GM19240 (cell line): ENCODE results near the gene ZMYND19.
"Not testable (repeated sequence)": the region's sequence is repeated elsewhere in the genome, so short reads cannot be mapped to it uniquely, and the experiment has no call there.

Experiments
- DNase-seq: peaks from one replicate; pipeline ENCODE4 v3.0.0; 2011; ENCODE audit warnings: low spot score; ENCODE audit not compliant: insufficient read length

ZMYND19 gene

DNA sequence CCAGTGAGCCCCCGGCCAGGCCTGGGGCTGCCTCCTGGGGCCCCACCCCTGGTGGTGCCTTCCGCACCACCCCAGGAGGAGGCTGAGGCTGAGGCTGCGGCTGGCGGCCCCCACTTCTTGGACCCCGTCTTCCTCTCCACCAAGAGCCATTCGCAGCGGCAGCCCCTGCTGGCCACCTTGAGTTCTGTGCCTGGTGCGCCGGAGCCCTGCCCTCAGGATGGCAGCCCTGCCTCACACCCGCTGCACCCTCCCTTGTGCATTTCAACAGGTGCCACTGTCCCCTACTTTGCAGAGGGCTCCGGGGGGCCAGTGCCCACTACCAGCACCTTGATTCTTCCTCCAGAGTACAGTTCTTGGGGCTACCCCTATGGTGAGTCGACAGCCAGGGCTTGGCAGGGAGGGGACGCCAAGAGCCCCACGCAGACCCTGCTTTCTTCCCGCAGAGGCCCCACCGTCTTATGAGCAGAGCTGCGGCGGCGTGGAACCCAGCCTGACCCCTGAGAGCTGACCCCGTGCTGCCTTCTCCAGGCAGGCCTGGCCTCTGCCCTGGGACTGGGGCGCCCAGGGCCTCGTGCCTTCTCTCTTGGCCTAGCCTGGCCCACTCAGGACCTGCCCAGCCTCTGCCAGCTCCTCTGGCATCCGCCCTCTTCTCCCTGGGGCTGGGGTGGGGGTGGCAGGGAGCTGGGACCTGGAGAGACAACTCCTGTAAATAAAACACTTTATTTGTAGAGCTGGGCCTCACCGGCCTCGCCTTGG lies 24.5 kb upstream of the ZMYND19 start:
- no peak for DNase-seq

GRCh38 chr9:137613738-137614523 lies 23.6 kb upstream of the ZMYND19 start:
- DNase-seq: no peak

DNA sequence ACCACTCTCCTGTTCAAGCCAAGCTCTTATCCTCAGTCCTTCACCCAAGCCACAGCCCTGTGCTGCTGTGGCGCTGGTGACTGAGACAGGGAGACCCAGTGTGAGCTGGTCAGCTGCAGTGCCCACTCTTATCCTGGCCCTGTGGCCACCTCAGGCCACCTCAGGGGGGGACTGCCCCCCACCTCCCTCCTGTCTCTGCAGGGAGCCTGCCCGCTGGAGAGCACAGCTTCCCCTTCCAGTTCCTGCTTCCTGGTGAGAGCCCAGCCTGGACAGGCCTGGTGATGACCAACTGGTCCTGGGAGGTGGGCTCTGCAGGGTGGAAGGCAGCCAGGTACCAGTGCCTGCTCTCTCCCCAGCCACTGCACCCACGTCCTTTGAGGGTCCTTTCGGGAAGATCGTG lies 22.9 kb upstream of the ZMYND19 start:
- no peak for DNase-seq

DNA sequence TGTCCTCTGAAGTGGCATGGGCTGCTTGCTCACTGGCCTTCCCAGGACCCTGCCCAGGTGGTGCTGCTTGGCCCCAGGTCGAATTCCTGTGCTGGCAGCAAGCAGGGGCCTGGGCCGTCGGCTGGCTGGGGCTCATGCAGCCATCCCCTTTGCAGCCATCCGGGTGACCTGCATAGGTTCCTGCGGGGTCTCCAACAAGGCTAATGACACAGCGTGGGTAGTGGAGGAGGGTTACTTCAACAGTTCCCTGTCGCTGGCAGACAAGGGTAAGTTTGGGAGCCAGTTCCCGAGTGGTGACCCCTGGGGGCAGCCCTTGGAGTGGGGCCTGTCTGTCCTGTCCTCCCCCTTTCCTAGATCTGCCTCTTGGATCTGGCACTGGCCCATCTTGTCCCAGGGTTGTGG lies 22.4 kb upstream of the ZMYND19 start:
- DNase-seq: no peak

DNA sequence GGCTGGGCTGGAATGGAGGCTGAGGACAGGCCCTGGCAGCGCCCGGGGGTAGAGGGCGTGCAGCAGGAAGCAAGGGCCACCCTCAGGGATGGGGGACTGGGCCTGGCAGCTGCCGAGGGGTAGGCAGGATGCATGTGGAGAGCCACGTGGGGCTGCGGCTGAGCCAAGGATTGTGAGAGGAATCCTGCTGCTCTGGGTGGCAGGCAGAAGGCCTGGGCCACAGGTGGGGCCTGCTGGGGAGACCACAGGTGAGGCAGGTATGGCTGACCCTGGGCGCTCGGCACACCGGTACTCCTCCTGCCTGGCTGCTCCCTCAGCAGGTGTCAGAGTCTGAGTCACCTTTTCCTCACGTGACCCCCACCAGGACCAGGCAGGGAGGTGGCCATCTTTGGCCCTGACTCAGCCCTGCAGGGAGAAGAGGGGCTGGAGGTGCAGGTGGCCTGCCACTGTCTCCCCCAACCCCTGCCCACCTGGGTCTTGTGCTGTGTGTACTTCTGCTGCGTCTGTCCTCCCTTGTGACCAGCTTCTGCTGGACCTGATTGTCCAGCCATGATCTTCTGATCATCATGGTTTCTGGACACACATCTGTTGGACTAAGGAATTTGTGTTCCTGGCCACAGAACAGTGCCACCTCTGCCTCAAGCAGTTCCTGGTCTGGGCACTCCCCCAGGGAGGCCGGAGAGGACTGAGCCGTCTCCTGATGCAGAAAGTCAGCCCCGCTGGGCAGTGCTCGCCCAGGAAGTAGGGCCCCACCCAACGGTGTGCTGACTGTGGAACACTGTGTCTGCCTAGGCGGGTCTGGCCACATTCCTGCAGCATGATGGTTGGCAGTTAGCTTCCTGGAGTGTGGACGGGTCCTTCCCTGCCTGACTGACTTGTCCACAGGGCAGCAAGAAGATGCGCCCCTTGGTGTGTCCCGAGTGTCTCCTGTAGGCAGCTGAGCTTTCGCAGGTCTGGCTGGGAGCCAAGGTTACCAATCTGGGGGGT lies 21.6 kb upstream of the ZMYND19 start:
- DNase-seq: no peak

- no peak for DNase-seq
Measured at GRCh38 chr9:137610944-137611343, 20.6 kb upstream of the ZMYND19 start.

DNA sequence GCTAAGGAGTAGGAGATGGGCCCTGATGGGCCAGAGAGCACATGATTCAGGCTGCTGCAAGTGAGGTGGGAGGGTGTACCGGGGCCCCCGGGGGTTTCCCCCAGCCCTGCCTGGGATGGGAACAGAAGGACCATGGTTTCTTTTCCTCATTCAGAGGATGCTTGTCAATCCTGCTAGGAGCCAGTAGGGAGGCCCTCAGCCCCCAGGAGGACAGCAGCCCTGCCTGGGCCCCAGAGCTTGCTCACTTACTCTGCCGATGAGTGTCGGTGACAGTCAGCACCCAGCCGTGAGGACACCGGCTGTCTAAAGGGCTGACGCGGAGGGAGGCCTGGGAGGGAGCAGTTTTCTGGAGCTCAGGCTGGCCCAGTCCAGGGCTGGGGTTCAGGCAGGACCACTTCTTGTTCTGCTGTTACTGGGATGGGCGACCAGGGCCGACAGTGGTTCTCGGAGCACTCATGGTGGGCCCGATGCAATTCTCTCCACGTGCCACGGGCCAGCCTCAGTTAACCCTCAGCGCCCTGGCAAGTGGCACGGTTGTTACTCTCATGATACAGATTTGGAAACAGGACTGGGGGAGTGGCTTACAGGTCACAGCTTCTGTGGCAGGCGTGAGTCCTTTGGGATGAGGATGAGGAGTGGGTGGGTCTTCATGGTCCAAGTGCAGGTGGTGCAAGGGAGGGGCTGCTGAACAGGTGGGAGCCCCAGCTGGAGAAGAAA lies 17.0 kb upstream of the ZMYND19 start:
- no peak for DNase-seq

- DNase-seq: no peak
Measured at GRCh38 chr9:137606734-137607138, 16.4 kb upstream of the ZMYND19 start.

DNA sequence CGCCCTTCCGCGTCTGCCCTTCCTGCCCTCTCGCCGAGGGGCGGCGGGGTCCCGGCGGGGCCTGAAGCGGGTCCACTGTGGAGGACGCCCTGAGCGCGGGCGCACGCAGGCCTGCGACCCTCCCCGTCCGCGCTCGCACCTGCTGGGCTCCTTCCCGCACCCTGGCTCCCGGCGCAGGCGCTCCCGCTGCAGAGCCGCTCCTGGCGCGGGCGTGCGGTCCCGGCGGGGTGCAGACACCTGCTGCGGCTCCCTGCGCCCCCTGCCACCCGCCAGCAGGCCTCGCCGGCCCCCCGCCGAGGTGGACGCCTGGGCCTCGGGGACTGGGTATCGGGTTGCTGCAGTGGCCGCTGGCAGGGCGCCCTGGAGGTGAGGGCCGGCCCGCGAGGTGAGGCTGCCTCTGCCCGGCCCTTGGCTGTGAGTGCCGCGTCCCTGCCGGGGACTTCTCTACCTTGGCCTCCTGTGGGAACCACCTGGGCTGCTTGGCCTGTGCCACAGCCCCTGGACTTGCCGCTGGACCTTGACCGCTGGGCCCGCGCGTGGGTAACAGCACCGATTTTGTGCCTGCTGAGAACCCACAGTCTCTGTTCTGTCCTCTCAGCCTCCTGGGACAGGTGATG lies 15.8 kb upstream of the ZMYND19 start:
- DNase-seq: no peak

- DNase-seq: peak; percentile 90
Measured at GRCh38 chr9:137605121-137606004, 15.1 kb upstream of the ZMYND19 start, which contains the start of gene ARRDC1. Gene ARRDC1 (plus strand): TSS chr9:137605686. CDS start chr9:137605718, 32 bp downstream.

- DNase-seq: no peak
Measured at GRCh38 chr9:137604345-137605086, 14.2 kb upstream of the ZMYND19 start.

- no peak for DNase-seq
Measured at GRCh38 chr9:137603879-137604278, 13.6 kb upstream of the ZMYND19 start.

GRCh38 chr9:137602661-137603060 lies 12.3 kb upstream of the ZMYND19 start:
- no peak for DNase-seq

- DNase-seq: no peak
Measured at GRCh38 chr9:137598943-137599342, 8.6 kb upstream of the ZMYND19 start.

DNA sequence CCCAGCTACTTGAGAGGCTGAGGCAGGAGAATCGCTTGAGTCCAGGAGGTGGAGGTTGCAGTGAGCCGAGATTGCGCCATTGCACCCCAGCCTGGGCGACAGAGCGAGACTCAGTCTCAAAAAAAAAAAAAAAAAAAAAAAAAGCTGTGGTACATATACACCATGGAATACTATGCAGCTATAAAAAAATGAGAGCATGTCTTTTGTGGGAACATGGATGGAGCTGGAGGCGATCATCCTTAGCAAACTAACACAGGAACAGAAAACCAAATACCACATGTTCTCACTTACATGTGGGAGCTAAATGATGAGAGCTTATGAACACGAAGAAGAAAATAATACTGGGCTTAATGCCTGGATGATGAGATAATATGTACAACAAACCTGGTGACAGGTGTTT lies 6.3 kb upstream of the ZMYND19 start:
- DNase-seq: not testable (repeated sequence)

DNA sequence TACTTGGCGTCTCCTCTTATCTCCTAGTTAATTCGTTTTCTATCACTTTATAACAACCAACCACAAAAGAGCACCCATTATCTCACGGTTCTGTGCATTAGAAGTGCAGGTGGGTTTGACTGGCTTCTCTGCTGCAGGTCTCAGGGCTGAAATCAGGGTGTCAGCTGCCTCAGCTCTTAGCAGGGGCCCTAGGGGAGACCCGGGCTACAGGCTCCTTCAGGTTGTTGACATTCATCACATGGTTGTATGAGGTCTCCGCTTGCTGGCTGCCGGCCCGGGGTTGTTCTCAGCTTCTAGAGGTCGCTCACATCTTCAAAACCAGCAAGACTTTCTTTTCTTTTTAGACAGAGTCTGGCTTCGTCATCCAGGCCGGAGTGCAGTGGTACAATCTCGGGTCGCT lies 2.9 kb upstream of the ZMYND19 start:
- no peak for DNase-seq

DNA sequence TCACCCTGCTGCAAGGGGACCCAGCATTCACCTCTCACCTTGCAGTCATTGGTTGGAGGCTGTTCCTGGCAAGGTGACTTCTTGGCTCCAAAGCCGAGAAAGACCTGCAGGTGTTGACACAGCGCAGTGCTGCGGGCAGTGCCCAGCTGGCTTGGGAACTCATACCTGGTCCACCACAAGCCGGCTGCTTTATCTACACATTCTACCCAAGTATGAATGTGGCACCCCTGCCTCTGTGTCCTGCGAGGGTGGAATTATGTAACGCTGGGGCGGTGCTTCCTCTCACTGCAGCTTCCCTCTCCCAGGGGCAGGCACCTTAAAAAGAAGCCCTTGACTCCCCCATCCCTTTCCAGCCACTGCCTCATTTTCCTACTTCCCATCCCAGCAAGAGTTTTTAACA lies 2.5 kb upstream of the ZMYND19 start:
- DNase-seq: no peak

GRCh38 chr9:137590123-137590468 lies 216 bp downstream of the ZMYND19 start:
- DNase-seq: no peak
